NCI-H1417 (cell line): ENCODE data around the gene AURKAIP1.

Source experiments
- DNase-seq, 3 experiments: peaks; one replicate each; lab custom pipeline; 2025; lab: John Stamatoyannopoulos, UW

Gene AURKAIP1

DNA sequence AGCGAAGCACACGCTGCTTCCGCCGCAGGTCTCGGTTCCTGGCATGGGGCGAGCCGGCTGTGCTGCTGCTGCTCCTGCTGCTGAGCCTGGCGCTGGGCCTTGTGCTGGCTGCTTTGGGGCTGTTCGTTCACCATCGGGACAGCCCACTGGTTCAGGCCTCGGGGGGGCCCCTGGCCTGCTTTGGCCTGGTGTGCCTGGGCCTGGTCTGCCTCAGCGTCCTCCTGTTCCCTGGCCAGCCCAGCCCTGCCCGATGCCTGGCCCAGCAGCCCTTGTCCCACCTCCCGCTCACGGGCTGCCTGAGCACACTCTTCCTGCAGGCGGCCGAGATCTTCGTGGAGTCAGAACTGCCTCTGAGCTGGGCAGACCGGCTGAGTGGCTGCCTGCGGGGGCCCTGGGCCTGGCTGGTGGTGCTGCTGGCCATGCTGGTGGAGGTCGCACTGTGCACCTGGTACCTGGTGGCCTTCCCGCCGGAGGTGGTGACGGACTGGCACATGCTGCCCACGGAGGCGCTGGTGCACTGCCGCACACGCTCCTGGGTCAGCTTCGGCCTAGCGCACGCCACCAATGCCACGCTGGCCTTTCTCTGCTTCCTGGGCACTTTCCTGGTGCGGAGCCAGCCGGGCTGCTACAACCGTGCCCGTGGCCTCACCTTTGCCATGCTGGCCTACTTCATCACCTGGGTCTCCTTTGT, 41.3 kb downstream of the AURKAIP1 start:
- DNase-seq, result no peak

DNA sequence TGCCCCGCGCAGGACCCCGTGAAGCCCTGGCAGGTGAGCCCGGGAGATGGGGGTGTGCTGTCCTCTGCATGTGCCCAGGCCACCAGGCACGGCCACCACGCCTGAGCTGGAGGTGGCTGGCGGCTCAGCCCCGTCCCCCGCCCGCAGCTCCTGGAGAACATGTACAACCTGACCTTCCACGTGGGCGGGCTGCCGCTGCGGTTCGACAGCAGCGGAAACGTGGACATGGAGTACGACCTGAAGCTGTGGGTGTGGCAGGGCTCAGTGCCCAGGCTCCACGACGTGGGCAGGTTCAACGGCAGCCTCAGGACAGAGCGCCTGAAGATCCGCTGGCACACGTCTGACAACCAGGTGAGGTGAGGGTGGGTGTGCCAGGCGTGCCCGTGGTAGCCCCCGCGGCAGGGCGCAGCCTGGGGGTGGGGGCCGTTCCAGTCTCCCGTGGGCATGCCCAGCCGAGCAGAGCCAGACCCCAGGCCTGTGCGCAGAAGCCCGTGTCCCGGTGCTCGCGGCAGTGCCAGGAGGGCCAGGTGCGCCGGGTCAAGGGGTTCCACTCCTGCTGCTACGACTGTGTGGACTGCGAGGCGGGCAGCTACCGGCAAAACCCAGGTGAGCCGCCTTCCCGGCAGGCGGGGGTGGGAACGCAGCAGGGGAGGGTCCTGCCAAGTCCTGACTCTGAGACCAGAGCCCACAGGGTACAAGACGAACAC, 42.1 kb downstream of the AURKAIP1 start:
- DNase-seq, result no peak

DNA sequence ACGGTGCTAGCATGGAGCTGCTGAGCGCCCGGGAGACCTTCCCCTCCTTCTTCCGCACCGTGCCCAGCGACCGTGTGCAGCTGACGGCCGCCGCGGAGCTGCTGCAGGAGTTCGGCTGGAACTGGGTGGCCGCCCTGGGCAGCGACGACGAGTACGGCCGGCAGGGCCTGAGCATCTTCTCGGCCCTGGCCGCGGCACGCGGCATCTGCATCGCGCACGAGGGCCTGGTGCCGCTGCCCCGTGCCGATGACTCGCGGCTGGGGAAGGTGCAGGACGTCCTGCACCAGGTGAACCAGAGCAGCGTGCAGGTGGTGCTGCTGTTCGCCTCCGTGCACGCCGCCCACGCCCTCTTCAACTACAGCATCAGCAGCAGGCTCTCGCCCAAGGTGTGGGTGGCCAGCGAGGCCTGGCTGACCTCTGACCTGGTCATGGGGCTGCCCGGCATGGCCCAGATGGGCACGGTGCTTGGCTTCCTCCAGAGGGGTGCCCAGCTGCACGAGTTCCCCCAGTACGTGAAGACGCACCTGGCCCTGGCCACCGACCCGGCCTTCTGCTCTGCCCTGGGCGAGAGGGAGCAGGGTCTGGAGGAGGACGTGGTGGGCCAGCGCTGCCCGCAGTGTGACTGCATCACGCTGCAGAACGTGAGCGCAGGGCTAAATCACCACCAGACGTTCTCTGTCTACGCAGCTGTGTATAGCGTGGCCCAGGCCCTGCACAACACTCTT, 42.8 kb downstream of the AURKAIP1 start:
- no peak for DNase-seq

DNA sequence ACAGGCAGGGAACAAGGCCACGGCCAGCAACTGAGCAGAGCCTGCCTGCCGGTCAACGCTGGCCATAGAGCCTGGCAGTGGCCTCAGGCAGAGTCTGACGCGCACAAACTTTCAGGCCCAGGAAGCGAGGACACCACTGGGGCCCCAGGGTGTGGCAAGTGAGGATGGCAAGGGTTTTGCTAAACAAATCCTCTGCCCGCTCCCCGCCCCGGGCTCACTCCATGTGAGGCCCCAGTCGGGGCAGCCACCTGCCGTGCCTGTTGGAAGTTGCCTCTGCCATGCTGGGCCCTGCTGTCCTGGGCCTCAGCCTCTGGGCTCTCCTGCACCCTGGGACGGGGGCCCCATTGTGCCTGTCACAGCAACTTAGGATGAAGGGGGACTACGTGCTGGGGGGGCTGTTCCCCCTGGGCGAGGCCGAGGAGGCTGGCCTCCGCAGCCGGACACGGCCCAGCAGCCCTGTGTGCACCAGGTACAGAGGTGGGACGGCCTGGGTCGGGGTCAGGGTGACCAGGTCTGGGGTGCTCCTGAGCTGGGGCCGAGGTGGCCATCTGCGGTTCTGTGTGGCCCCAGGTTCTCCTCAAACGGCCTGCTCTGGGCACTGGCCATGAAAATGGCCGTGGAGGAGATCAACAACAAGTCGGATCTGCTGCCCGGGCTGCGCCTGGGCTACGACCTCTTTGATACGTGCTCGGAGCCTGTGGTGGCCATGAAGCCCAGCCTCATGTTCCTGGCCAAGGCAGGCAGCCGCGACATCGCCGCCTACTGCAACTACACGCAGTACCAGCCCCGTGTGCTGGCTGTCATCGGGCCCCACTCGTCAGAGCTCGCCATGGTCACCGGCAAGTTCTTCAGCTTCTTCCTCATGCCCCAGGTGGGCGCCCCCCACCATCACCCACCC, 43.7 kb downstream of the AURKAIP1 start, which contains the start of gene TAS1R3:
TAS1R3 (plus strand) TSS at position 213 of the 898 bp plus-strand sequence; CDS start at position 279, 66 bp downstream.
- DNase-seq, result no peak

DNA sequence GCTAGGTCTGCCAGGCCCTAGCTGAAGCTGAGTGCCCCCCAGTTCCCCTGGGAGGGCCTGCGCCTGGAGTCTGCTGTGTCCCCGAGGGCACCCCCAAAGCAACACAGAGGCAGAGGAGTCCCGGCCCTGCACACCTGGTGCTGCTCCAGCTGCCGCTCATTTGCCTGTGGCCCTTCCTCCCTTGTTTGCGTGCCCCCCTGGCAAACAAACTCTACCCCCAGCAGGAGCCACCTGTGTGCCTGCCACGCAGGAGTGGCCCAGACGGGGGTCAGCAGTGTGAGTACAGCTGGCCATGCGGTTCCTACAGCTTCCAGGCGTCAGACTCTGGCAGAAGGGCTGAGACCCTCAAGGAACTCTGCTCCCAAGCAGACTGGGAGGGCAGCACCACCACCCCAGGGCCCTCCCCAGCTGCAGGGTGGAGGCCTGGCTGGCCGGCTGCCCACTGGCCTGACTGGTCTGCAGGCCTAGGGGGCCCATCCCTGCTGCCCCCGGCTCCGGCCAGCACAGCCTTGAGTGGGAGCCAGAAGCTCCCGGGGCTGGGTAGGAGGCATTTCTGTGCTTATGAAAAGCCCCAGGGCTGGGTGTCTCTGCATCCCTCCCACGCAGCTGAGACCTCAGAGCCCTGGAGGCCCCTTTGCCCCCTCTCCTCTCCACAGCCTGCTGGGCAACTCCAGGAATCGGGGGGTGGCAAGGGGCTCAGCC, 44.5 kb downstream of the AURKAIP1 start:
- DNase-seq, result peak in 2 of 3 experiments; percentile 18 to 45

DNA sequence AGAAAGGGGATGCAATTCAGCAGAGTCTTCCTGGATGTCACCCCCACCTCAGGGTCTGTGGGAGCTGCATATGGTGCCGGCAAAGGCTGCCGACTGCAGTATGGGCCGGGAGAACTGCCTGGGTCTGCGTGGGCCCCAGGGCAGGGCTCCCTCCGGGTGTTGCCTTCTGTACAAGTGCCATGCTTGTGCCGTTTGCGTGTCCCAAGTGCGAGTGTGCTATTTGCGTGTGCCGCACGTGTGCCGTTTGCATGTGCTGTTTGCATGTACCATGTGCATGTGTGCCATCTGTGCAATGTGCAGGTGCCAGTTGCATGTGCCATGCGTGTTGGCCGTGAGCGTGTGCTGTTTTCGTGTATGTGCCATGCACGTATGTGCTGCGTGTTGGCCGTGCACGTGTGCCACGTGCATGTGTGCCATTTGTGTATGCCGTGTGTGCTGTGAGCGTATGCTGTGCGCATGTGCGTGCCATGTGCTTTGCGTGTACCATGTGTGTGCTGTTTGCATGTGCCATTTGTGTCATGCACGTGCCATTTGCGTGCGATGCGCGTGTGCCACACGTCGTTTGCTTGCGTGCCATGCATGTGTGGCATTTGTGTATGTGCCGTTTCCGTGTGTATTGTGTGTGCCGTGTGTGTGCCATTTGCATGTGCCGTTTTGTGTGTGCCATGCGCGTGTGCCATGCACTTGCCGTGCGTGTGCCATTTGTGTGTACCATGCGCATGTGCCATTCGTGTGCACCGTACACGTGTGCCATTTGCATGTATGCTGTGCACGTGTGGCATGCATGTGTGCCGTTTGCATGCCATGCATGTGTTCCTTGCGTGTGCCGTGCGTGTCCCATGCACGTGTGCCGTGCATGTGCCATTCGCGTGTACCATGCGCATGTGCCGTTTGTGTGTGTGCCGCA, 45.5 kb downstream of the AURKAIP1 start:
- no peak for DNase-seq

DNA sequence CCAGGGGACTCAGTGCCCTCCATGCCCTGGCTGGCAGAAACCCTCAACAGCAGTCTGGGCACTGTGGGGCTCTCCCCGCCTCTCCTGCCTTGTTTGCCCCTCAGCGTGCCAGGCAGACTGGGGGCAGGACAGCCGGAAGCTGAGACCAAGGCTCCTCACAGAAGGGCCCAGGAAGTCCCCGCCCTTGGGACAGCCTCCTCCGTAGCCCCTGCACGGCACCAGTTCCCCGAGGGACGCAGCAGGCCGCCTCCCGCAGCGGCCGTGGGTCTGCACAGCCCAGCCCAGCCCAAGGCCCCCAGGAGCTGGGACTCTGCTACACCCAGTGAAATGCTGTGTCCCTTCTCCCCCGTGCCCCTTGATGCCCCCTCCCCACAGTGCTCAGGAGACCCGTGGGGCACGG, 46.8 kb downstream of the AURKAIP1 start:
- DNase-seq, result no peak

DNA sequence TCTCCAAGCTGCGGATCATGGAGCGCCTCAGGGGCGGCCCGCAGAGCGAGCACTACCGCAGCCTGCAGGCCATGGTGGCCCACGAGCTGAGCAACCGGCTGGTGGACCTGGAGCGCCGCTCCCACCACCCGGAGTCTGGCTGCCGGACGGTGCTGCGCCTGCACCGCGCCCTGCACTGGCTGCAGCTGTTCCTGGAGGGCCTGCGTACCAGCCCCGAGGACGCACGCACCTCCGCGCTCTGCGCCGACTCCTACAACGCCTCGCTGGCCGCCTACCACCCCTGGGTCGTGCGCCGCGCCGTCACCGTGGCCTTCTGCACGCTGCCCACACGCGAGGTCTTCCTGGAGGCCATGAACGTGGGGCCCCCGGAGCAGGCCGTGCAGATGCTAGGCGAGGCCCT, 47.7 kb downstream of the AURKAIP1 start:
- DNase-seq, result no peak

DNA sequence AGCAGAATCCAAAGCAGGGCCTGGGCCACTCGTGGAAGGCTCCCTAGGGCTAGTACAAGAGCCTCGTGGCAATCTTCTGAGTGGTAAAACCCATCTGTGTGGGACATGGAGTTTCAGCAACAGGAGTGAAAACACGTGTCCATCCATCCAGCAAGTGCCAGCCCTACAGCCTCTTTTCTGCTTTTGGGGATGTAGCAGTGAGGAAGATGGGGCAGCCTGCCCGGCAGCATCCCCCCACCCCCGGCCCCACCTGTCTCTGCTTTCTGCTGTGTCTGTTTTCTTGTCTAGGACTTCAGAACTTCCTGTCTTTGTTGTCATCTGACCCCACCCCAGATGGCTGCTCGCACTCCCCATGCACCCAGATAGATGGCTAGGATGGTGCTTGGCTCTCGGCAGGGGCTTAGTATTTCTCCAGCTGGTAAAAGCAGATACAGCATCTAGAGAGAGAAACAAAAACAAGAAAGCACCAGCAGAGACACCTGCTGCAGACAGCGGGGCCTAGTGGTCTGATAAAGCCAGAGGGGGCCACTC, 48.9 kb downstream of the AURKAIP1 start:
- DNase-seq, result no peak

DNA sequence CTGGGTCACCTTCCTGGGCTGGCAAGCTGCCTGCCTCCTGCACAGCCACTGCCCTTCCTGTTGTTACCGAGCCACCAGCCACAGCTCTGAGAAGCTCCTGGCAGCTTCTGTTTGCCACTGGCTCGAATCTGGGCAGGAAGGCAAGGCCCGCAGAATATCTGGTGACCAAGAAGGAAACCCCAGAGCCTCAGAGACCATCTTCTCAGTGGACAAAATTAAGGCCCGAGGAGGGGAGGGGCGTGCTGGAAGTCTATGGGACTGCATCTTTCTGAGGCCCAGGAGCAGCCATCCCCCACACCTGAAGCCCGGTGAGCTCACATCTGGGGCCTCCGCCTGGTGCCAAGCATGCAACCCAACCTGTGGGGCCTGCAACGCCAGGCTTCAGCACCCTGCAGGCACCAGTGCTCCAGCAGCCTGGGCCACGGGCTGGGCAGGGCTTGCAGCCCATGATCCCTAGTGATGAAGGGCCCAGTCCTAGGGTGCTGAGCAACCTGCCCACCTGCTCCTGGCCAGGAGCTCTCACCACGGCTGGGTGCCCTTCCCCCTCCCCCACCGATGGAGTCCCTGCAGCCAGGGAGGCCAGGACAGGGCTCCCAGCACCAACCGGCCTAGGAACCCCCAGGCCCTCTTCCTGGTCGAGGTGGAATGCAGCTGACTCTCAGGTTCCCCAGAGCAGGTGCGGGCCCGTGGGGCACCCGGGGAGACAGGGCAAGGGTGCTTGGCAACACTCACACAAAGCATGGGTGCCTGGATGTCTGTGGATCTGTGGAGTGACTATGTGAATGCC, 49.5 kb downstream of the AURKAIP1 start:
- no peak for DNase-seq

DNA sequence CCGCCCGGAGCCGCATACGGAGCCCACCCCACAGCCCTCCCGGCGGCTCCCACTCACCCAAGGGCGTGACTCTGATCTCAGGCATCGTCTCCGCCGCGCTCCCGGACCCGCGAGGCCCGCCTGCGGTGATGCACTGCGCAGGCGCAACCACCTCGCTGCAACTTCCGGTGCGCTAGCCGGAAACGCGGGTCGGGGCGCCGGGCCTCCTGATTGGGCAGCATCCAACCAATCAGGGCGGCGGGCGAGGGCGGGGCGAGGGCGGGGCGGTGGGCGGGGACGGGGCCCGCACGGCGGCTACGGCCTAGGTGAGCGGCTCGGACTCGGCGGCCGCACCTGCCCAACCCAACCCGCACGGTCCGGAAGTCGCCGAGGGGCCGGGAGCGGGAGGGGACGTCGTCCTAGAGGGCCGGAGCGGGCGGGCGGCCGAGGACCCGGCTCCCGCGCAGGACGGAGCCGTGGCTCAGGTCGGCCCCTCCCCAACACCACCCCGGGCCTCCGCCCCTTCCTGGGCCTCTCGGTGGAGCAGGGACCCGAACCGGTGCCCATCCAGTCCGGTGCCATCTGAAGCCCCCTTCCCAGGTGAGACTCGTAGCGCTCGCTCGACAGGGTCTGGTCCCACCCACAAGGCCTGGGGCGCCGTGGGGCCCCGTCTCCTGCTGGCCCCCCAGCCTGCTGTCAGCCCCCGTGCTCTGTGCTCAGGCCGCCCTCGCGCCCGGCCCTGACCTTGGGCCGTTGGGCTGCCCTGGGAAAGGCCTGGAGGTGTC, 50.3 kb downstream of the AURKAIP1 start, which contains the start of the genes CPTP and INTS11:
CPTP (plus strand) TSS at position 279 of the 764 bp plus-strand sequence. CDS start 2,109 bp downstream, outside the sequence.
INTS11 (minus strand) TSS at position 137 of the 764 bp plus-strand sequence; CDS start at position 85, 52 bp downstream.
- DNase-seq, result peak; percentile 86 to 95 (median 93)

DNA sequence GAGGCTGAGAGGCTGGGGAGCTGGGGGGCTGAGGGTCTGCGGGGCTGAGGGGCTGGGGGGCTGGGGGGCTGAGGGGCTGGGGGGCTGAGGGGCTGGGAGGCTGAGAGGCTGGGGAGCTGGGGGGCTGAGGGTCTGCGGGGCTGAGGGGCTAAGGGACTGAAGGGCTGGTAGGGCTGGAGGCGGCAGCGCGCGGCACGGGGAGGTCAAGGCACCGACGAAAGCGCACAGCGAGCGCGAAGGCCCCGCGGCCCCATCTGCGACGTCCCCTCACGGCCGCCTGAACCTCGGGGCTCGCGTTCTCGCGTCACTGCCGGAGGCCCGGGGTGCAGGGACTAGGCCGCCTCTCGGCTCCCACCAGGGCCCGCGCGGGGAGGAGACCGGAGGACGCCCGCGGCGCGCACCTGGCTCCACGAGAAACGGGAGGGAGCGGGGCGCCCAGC, 50.9 kb downstream of the AURKAIP1 start:
- DNase-seq, result no peak
